ENCODE results near the gene LAG3. TPM values are rescaled to one million over a fixed set of nuclear protein-coding genes. Genes with fewer than 3 reads are reported as not detected.

The LAG3 gene
- polyA plus RNA-seq, 2 of the 4 experiments (the other 2 are of a cell fraction), result 0.66 to 1.7 TPM

GRCh38 chr12:6784296-6784695 is 12.0 kb downstream of the LAG3 start (continued):
- no peak for TF ChIP-seq CBX8 (IDR thresholded peaks at IDR 0.05)
- TF ChIP-seq PHF8 (IDR thresholded peaks at IDR 0.05; ENCODE audit: borderline replicate concordance, low read depth), result no peak
- TF ChIP-seq NR3C1 (IDR thresholded peaks at IDR 0.05), result no peak
- no peak for TF ChIP-seq TFCP2L1 (CRISPR knock-in tag; IDR thresholded peaks at IDR 0.05)
- no peak for TF ChIP-seq JUN (IDR thresholded peaks at IDR 0.05)

- H3K27ac ChIP-seq, result no peak overlapping the region
- 71% methylated on average over 5 of the region's 5 CpGs for WGBS (ENCODE audit: missing lambda C conversion rate)
- FAIRE-seq (no peak), DNase-seq (ENCODE audit: low read depth in 1 of 2, low spot score in 1 of 2) (no peak), ATAC-seq (no peak)
- H3K4me3 ChIP-seq, result no peak overlapping the region
- no peaks in the 10 kb centered on the region for H3K9me3 ChIP-seq
- no peaks in the 10 kb centered on the region for H3K4me1 ChIP-seq
- CTCF ChIA-PET, result interaction anchor here (1.7 to 26.0 kb wide), 7 partner anchors 16 to 64 kb away, joined by 4 to 670 read pairs (median 14); partner anchors contain the start of genes GPR162, LAG3, MLF2 and P3H3
- no peak overlapping the region for H3K4me2 ChIP-seq
- POLR2A ChIA-PET, result no interaction called here
- TF ChIP-seq JUNB (IDR thresholded peaks at IDR 0.05) (no peak), HOXB13 (CRISPR knock-in tag; IDR thresholded peaks at IDR 0.05; ENCODE audit: low read depth) (no peak), ZFP36 (IDR thresholded peaks at IDR 0.05; ENCODE audit: borderline replicate concordance, partially characterized antibody) (no peak)
Measured at GRCh38 chr12:6784761-6785160, 12.4 kb downstream of the LAG3 start.

DNA sequence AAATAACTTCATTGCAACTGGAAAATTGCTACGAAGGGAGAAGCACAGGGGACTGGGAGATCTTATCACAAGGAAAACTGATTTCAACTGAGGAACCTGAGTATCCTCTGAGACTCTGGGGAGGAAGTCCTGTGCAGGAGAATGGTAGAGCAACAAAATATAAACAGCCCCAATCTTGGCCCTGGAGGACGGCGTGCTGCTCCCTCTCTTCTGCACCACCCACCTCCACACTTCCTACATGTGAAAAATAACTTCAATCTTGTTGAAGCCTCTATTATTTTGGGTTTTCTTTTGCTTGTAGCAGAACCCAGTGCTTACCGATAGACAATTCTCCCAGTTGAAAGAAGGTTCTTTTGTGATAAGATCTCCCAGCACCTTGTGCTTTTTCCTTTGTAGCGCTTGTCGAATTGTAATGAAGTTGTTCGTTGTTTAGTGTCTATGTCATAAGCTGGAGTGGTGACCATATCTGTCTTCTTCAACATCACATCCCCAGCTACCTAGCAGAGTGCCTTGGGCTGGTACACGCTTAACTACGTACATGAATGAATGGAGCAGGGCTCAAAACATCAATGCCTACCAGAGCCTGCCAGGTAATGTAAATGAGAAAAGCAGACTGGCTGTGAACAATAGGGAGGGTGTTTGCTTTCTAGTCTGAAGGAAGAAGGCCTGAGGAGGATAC is 14.2 kb downstream of the LAG3 start:
- ChIA-PET CTCF (interaction anchor here (1.0 to 26.0 kb wide), 8 partner anchors 9 to 232 kb away, joined by 3 to 670 read pairs (median 6); partner anchors contain the start of genes GPR162, LAG3, MLF2 and P3H3), POLR2A (no interaction called here)
- Histone ChIP-seq H3K4me1 (no peaks in the 10 kb centered on the region), H3K27ac (no peak overlapping the region), H3K4me2 (no peak overlapping the region), H3K9me3 (no peaks in the 10 kb centered on the region), H3K4me3 (no peak overlapping the region)
- DNase-seq (ENCODE audit: low read depth in 1 of 2, low spot score in 1 of 2), result no peak
- WGBS (ENCODE audit: missing lambda C conversion rate), result 90% methylated on average over 9 of the region's 9 CpGs
- no peak for TF ChIP-seq FOXS1 (CRISPR knock-in tag; IDR thresholded peaks at IDR 0.05)
- TF ChIP-seq EHF (CRISPR knock-in tag; IDR thresholded peaks at IDR 0.05), result no peak
- TF ChIP-seq, protein P1, sequence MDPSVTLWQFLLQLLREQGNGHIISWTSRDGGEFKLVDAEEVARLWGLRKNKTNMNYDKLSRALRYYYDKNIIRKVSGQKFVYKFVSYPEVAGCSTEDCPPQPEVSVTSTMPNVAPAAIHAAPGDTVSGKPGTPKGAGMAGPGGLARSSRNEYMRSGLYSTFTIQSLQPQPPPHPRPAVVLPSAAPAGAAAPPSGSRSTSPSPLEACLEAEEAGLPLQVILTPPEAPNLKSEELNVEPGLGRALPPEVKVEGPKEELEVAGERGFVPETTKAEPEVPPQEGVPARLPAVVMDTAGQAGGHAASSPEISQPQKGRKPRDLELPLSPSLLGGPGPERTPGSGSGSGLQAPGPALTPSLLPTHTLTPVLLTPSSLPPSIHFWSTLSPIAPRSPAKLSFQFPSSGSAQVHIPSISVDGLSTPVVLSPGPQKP (IDR thresholded peaks at IDR 0.05; ENCODE audit: low read depth, low read length), result no peak
- TF ChIP-seq GATA3 (IDR thresholded peaks at IDR 0.05; ENCODE audit: borderline replicate concordance), result no peak
- TF ChIP-seq ZFP36 (IDR thresholded peaks at IDR 0.05; ENCODE audit: borderline replicate concordance, partially characterized antibody), result no peak
- TF ChIP-seq KDM1A (IDR thresholded peaks at IDR 0.05; ENCODE audit: low read depth), result no peak
- no peak for TF ChIP-seq KDM5A (IDR thresholded peaks at IDR 0.05)
- no peak for TF ChIP-seq SMC3 (IDR thresholded peaks at IDR 0.05)
- ATAC-seq, result no peak
- no peak for FAIRE-seq

DNA sequence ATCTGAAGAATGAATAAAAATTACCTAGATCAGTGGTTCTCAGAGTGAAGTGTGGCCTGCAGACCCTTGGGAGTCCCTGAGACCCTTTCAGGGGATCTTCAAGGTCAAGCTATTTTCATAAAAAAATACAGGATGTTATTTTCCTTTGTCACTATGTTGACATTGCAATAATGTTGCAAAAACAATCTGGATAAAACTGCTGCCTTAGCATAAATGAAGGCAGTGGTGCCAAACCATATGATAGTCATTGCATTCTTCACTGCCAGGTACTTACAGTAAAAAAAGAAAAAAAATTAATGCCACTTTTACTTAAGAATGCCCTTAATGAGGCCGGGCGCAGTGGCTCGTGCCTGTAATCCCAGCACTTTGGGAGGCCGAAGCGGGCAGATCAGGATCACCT is 15.0 kb downstream of the LAG3 start:
- 86% methylated on average over 5 of the region's 5 CpGs for WGBS (ENCODE audit: missing lambda C conversion rate)
- CTCF ChIA-PET, result interaction anchor here (1.0 to 26.0 kb wide), 7 partner anchors 10 to 233 kb away, joined by 3 to 670 read pairs (median 8); partner anchors contain the start of genes GPR162, LAG3, MLF2 and P3H3
- Histone ChIP-seq H3K27ac (no peak overlapping the region), H3K4me3 (no peak overlapping the region), H3K4me1 (no peaks in the 10 kb centered on the region), H3K9me3 (no peaks in the 10 kb centered on the region), H3K4me2 (no peak overlapping the region)
- FAIRE-seq (no peak), ATAC-seq (no peak), DNase-seq (ENCODE audit: low read depth in 1 of 2, low spot score in 1 of 2) (no peak)
- POLR2A ChIA-PET, result no interaction called here
- TF ChIP-seq MAFK (IDR thresholded peaks at IDR 0.05; ENCODE audit: partially characterized antibody) (peak; percentile 90), TFCP2L1 (CRISPR knock-in tag; IDR thresholded peaks at IDR 0.05) (no peak)
